Astrocyte (in vitro differentiated cells and primary cell): ENCODE measurements around the gene MFGE8.

Source experiments
- EZH2 ChIP-seq: IDR thresholded peaks from 2 replicates; pipeline ENCODE4 v1.6.1; 2012; ENCODE audit warnings: mild to moderate bottlenecking, low read length, inconsistent platforms; ENCODE audit not compliant: insufficient read depth
- TF ChIP-seq, protein P1 (sequence below): IDR thresholded peaks from 2 replicates; pipeline ENCODE4 v1.5.1; 2011; ENCODE audit warnings: low read depth, mild to moderate bottlenecking, inconsistent platforms, low read length, moderate library complexity; ENCODE audit not compliant: insufficient read depth

DNA sequence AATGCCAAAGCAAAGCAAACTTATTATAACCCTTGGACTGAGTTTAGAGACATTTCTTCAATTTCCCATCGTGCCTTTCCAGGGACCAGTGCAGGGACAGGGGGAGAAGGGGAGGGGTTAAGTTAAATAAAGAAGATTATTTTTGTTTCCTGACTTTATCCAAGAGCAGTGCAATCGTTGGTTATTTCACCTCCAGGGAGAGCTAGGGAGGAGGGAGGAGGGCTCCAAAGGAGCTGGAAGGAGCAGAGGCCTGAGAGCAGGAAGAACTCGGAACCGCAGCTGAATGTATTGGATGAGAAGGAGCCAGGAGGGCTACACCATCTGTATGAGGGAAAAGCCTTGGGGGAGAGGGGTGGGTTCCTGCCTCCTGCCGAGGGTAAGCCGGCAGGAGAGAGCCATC, 38.5 kb downstream of the MFGE8 start:
- TF ChIP-seq, protein P1, sequence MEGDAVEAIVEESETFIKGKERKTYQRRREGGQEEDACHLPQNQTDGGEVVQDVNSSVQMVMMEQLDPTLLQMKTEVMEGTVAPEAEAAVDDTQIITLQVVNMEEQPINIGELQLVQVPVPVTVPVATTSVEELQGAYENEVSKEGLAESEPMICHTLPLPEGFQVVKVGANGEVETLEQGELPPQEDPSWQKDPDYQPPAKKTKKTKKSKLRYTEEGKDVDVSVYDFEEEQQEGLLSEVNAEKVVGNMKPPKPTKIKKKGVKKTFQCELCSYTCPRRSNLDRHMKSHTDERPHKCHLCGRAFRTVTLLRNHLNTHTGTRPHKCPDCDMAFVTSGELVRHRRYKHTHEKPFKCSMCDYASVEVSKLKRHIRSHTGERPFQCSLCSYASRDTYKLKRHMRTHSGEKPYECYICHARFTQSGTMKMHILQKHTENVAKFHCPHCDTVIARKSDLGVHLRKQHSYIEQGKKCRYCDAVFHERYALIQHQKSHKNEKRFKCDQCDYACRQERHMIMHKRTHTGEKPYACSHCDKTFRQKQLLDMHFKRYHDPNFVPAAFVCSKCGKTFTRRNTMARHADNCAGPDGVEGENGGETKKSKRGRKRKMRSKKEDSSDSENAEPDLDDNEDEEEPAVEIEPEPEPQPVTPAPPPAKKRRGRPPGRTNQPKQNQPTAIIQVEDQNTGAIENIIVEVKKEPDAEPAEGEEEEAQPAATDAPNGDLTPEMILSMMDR = no peak
- TF ChIP-seq EZH2 = no peak
